ENCODE data around the gene NACC1.

GRCh38 chr19:13134626-13135025 is 16.6 kb downstream of the NACC1 start:
- TF ChIP-seq POLR2A (IDR thresholded peaks at IDR 0.05; ENCODE audit: low read length) (no peak), GATA1 (IDR thresholded peaks at IDR 0.05; ENCODE audit: low read depth, low read length) (no peak)
